Body of pancreas (tissue), 4 donors: ENCODE measurements around the gene OR8G5. TPM values are rescaled to one million over a fixed set of nuclear protein-coding genes. Genes with fewer than 3 reads are reported as not detected.
"Not testable (repeated sequence)": the region's sequence is repeated elsewhere in the genome, so short reads cannot be mapped to it uniquely, and the experiment has no call there.

ENCODE experiments used
- ATAC-seq: fragments of 150-250 bp; one replicate; pipeline ENCODE4 v1.9.1; 2016
- DNase-seq, 4 donors: peaks; one replicate each; pipeline ENCODE4 v3.0.0-alpha.2; 2019
- H3K27ac ChIP-seq, 4 donors: fragments of 200-600 bp; sonication (generic); 1 replicate in 3 of 4; 2 replicates in 1 of 4; pipeline versions ENCODE4 v1.5.1 to v1.6.1; 2016 to 2019; ENCODE audit warnings: mild to moderate bottlenecking in 1 of 4, mixed read lengths in 1 of 4, moderate library complexity in 1 of 4
- H3K27me3 ChIP-seq, 2 donors: fragments of 200-600 bp; sonication (generic); one replicate each; pipeline ENCODE4 v1.6.0; 2016; ENCODE audit warnings: mild to moderate bottlenecking in 1 of 2
- H3K36me3 ChIP-seq, 2 donors: fragments of 200-600 bp; sonication (generic); replicated peaks in 1 of 2; 2 replicates each; pipeline ENCODE4 v1.5.1; 2016; ENCODE audit warnings: low read depth in 2 of 2; ENCODE audit not compliant: insufficient read depth in 1 of 2
- H3K4me1 ChIP-seq: fragments of 200-600 bp; sonication (generic); one replicate; pipeline ENCODE4 v1.6.0; 2016
- H3K4me3 ChIP-seq, 2 donors: fragments of 200-600 bp; sonication (generic); 1 replicate in 1 of 2; 2 replicates in 1 of 2; pipeline ENCODE4 v1.5.1; 2016 to 2019
- H3K9me3 ChIP-seq, 3 donors: fragments of 200-600 bp; sonication (generic); 1 replicate in 2 of 3; 2 replicates in 1 of 3; pipeline ENCODE4 v1.5.1; 2016
- CTCF ChIP-seq, 7 experiments: fragments of 450-650 bp in 4 of 7; fragments of 200-600 bp in 3 of 7; sonication (generic) in 3 of 7; IDR thresholded peaks; one replicate each; pipeline ENCODE4 v1.5.1; 2016 to 2019; ENCODE audit warnings: antibody characterized with exemption in 7 of 7
- POLR2A ChIP-seq, 3 donors: fragments of 450-650 bp; IDR thresholded peaks; one replicate each; pipeline ENCODE4 v1.6.1; 2016; ENCODE audit warnings: antibody characterized with exemption in 3 of 3, mild to moderate bottlenecking in 2 of 3
- WGBS, 2 donors: methylation state at CpG; one replicate each; pipeline ENCODE4 v1.1.5; 2017; 5-methylcytosine and 5-hydroxymethylcytosine counted together
- intact Hi-C: fragments of 100-400 bp; cut with DNase I; formaldehyde crosslinking; loops from one replicate; pipeline ENCODE4 v1.15.1; 2023
- total RNA-seq, 2 donors: library from RNA; depleted of rRNA; stranded (reverse); fragments of >200 nt; gene quantifications; one replicate each; pipeline ENCODE4 v1.1.0, GENCODE V29; 2016

The OR8G5 gene
- total RNA-seq, 2 donors from 2014 or later: not detected

GRCh38 chr11:124233376-124233775, 22.8 kb upstream of the OR8G5 start:
- Histone ChIP-seq H3K27me3 (no peaks in the 10 kb centered on the region), H3K4me1 (no peaks in the 10 kb centered on the region), H3K27ac (no peak overlapping the region), H3K4me3 (no peak overlapping the region), H3K36me3 (no peaks in the 10 kb centered on the region), H3K9me3 (no peaks in the 10 kb centered on the region)
- DNase-seq (no peak), ATAC-seq (no peak)
- intact Hi-C loops: no loop called here
- 8 to 16% methylated on average over 1 of the region's 1 CpG for WGBS, 2 donors
- no peak for TF ChIP-seq POLR2A (IDR thresholded peaks at IDR 0.05)
- TF ChIP-seq CTCF (IDR thresholded peaks at IDR 0.05): no peak

- H3K27me3 ChIP-seq: no peaks in the 10 kb centered on the region
- no peaks in the 10 kb centered on the region for H3K4me1 ChIP-seq
- intact Hi-C loops: no loop called here
- H3K4me3 ChIP-seq: no peak overlapping the region
- no peaks in the 10 kb centered on the region for H3K36me3 ChIP-seq
- ATAC-seq: no peak
- TF ChIP-seq CTCF (IDR thresholded peaks at IDR 0.05): no peak
- TF ChIP-seq POLR2A (IDR thresholded peaks at IDR 0.05): no peak
- no peak for DNase-seq
- no peaks in the 10 kb centered on the region for H3K9me3 ChIP-seq
- no peak overlapping the region for H3K27ac ChIP-seq
- 60 to 73% methylated on average over 5 of the region's 5 CpGs for WGBS, 2 donors
These were observed 17.7 kb upstream of the OR8G5 start for GRCh38 chr11:124238512-124238911.

- no peak for TF ChIP-seq CTCF (IDR thresholded peaks at IDR 0.05)
- WGBS, 2 donors: 61 to 66% methylated on average over 3 of the region's 3 CpGs
- DNase-seq (no peak), ATAC-seq (no peak)
- Histone ChIP-seq H3K9me3 (no peaks in the 10 kb centered on the region), H3K4me3 (no peak within 1 kb of the TSS), H3K36me3 (no peaks in the 10 kb centered on the region), H3K27me3 (no peaks in the 10 kb centered on the region), H3K27ac (no peak within 1 kb of the TSS), H3K4me1 (no peaks in the 10 kb centered on the region)
- intact Hi-C loops: no loop called here
These were observed 15.4 kb upstream of the OR8G5 start, which contains the start of gene OR8G1 for GRCh38 chr11:124240621-124241397. TSS of gene OR8G1 (plus strand) at chr11:124241095. CDS start at chr11:124249676, 8,581 bp downstream.

- H3K36me3 ChIP-seq, H3K4me1 ChIP-seq, H3K9me3 ChIP-seq, H3K4me3 ChIP-seq, DNase-seq, intact Hi-C loops, H3K27me3 ChIP-seq, H3K27ac ChIP-seq, ATAC-seq: not testable (repeated sequence)
- WGBS, 2 donors: 57 to 74% methylated on average over 3 of the region's 3 CpGs
These were observed 6.3 kb upstream of the OR8G5 start for GRCh38 chr11:124249869-124250268.

- ATAC-seq, DNase-seq, H3K4me1 ChIP-seq, H3K4me3 ChIP-seq, intact Hi-C loops, H3K27me3 ChIP-seq, H3K9me3 ChIP-seq, H3K36me3 ChIP-seq, H3K27ac ChIP-seq: not testable (repeated sequence)
- WGBS, 2 donors: 69 to 71% methylated on average over 4 of the region's 4 CpGs
These were observed 8.9 kb downstream of the OR8G5 start for GRCh38 chr11:124265041-124265440.

- H3K4me1 ChIP-seq, DNase-seq, H3K4me3 ChIP-seq, H3K36me3 ChIP-seq, H3K27ac ChIP-seq, ATAC-seq, H3K27me3 ChIP-seq, H3K9me3 ChIP-seq, intact Hi-C loops: not testable (repeated sequence)
- WGBS, 2 donors: 74 to 76% methylated on average over 7 of the region's 7 CpGs
These were observed 14.7 kb downstream of the OR8G5 start for GRCh38 chr11:124270886-124271285.
